H9 (cell line): ENCODE results near the gene TNIP2. TPM values are rescaled to one million over a fixed set of nuclear protein-coding genes. Genes with fewer than 3 reads are reported as not detected.

Experiments
- DNase-seq: peaks from one replicate; pipeline ENCODE4 v3.0.0-alpha.2; 2017
- H2AFZ ChIP-seq: one replicate; pipeline ENCODE4 v1.6.1; 2013; ENCODE audit warnings: mild to moderate bottlenecking, low read length, control low read depth, moderate library complexity
- H2AK5ac ChIP-seq: 2 replicates; pipeline ENCODE4 v1.6.1; 2013; ENCODE audit warnings: low read length, control low read depth, mixed read lengths; ENCODE audit not compliant: insufficient read length
- H2BK120ac ChIP-seq: one replicate; pipeline ENCODE4 v1.6.1; 2013; ENCODE audit warnings: low read depth, mild to moderate bottlenecking, low read length, control low read depth, inconsistent platforms; ENCODE audit not compliant: poor library complexity, severe bottlenecking
- H2BK12ac ChIP-seq: 2 replicates; pipeline ENCODE4 v1.6.1; 2013; ENCODE audit warnings: low read length, control low read depth, mixed read lengths, low read depth; ENCODE audit not compliant: insufficient read length
- H2BK15ac ChIP-seq: 2 replicates; pipeline ENCODE4 v1.6.1; 2013; ENCODE audit warnings: low read depth, low read length, control low read depth
- H2BK20ac ChIP-seq: one replicate; pipeline ENCODE4 v1.6.1; 2013; ENCODE audit warnings: low read depth, mild to moderate bottlenecking, low read length, control low read depth, inconsistent platforms; ENCODE audit not compliant: poor library complexity, severe bottlenecking
- H2BK5ac ChIP-seq: 2 replicates; pipeline ENCODE4 v1.6.1; 2013; ENCODE audit warnings: low read length, control low read depth, mixed read lengths; ENCODE audit not compliant: insufficient read length
- H3K14ac ChIP-seq: 2 replicates; pipeline ENCODE4 v1.6.1; 2013; ENCODE audit warnings: low read length, control low read depth; ENCODE audit not compliant: insufficient read depth
- H3K18ac ChIP-seq: 2 replicates; pipeline ENCODE4 v1.6.1; 2013; ENCODE audit warnings: low read depth, mild to moderate bottlenecking, mixed read lengths, low read length, control low read depth; ENCODE audit not compliant: insufficient read length
- H3K23ac ChIP-seq: 2 replicates; pipeline ENCODE4 v1.6.1; 2013; ENCODE audit warnings: low read length, control low read depth, mixed read lengths, low read depth; ENCODE audit not compliant: insufficient read length
- H3K23me2 ChIP-seq: 2 replicates; pipeline ENCODE4 v1.6.1; 2013; ENCODE audit warnings: low read depth, mild to moderate bottlenecking, mixed read lengths, low read length, control low read depth; ENCODE audit not compliant: insufficient read length, poor library complexity, severe bottlenecking
- H3K27ac ChIP-seq: 2 replicates; pipeline ENCODE4 v1.5.1; 2013; ENCODE audit warnings: low read length, control low read depth, mixed read lengths, low read depth; ENCODE audit not compliant: insufficient read length
- H3K27me3 ChIP-seq: 2 replicates; pipeline ENCODE4 v1.6.1; 2013; ENCODE audit warnings: low read length, control low read depth, inconsistent platforms; ENCODE audit not compliant: insufficient read depth
- H3K4ac ChIP-seq: 2 replicates; pipeline ENCODE4 v1.6.1; 2013; ENCODE audit warnings: low read depth, mild to moderate bottlenecking, control low read depth, inconsistent platforms, low read length, moderate library complexity
- H3K4me1 ChIP-seq: 2 replicates; pipeline ENCODE4 v1.6.1; 2013; ENCODE audit warnings: low read length, control low read depth, inconsistent platforms; ENCODE audit not compliant: insufficient read depth
- H3K4me2 ChIP-seq: 2 replicates; pipeline ENCODE4 v1.6.1; 2013; ENCODE audit warnings: low read length, control low read depth, mixed read lengths; ENCODE audit not compliant: insufficient read length, insufficient read depth
- H3K56ac ChIP-seq: 2 replicates; pipeline ENCODE4 v1.6.1; 2013; ENCODE audit warnings: low read depth, mild to moderate bottlenecking, mixed read lengths, low read length, control low read depth; ENCODE audit not compliant: insufficient read length
- H3K79me1 ChIP-seq: 2 replicates; pipeline ENCODE4 v1.6.1; 2013; ENCODE audit warnings: low read depth, mild to moderate bottlenecking, moderate library complexity, low read length, control low read depth, inconsistent platforms; ENCODE audit not compliant: insufficient read depth, poor library complexity, severe bottlenecking
- H3K79me2 ChIP-seq: 2 replicates; pipeline ENCODE4 v1.6.1; 2013; ENCODE audit warnings: low read length, control low read depth, inconsistent platforms; ENCODE audit not compliant: insufficient read depth
- H3K9ac ChIP-seq: 2 replicates; pipeline ENCODE4 v1.6.1; 2013; ENCODE audit warnings: low read length, control low read depth, mixed read lengths; ENCODE audit not compliant: insufficient read length; ENCODE audit errors: extremely low read depth
- H3K9me3 ChIP-seq: one replicate; pipeline ENCODE4 v1.6.1; 2013; ENCODE audit warnings: low read depth, low read length, inconsistent platforms; ENCODE audit not compliant: control insufficient read depth
- H3T11ph ChIP-seq: one replicate; pipeline ENCODE4 v1.6.1; 2013; ENCODE audit warnings: mild to moderate bottlenecking, low read length, control low read depth, inconsistent platforms
- H4K20me1 ChIP-seq: one replicate; pipeline ENCODE4 v1.6.1; 2013; ENCODE audit not compliant: control insufficient read depth, insufficient read length, insufficient read depth
- H4K5ac ChIP-seq: 2 replicates; pipeline ENCODE4 v1.6.1; 2013; ENCODE audit warnings: low read depth, mild to moderate bottlenecking, mixed read lengths, low read length, control low read depth; ENCODE audit not compliant: insufficient read length
- H4K8ac ChIP-seq: replicated peaks from 2 replicates; pipeline ENCODE4 v1.6.1; 2013; ENCODE audit warnings: low read length, control low read depth, mixed read lengths, low read depth; ENCODE audit not compliant: insufficient read length
- H4K91ac ChIP-seq: 2 replicates; pipeline ENCODE4 v1.6.1; 2013; ENCODE audit warnings: low read depth, mild to moderate bottlenecking, moderate library complexity, mixed read lengths, low read length, control low read depth; ENCODE audit not compliant: insufficient read length
- H3K27ac Mint-ChIP-seq, 3 experiments: 2 replicates in 2 of 3; 3 replicates in 1 of 3; pipeline ENCODE4 v1.8.0; 2020 to 2021; ENCODE audit warnings: mixed read lengths in 3 of 3, mild to moderate bottlenecking in 1 of 3, moderate library complexity in 1 of 3
- H3K27me3 Mint-ChIP-seq: 2 replicates; pipeline ENCODE4 v1.8.0; 2021; ENCODE audit warnings: low read depth, mild to moderate bottlenecking, moderate library complexity, mixed read lengths
- H3K36me3 Mint-ChIP-seq, 3 experiments: 2 replicates in 2 of 3; 3 replicates in 1 of 3; pipeline ENCODE4 v1.8.0; 2020 to 2021; ENCODE audit warnings: low read depth in 3 of 3, mixed read lengths in 3 of 3; ENCODE audit not compliant: insufficient read depth in 1 of 3
- H3K4me1 Mint-ChIP-seq, 2 experiments: 2 replicates each; pipeline ENCODE4 v1.8.0; 2020; ENCODE audit warnings: mixed read lengths in 2 of 2
- H3K4me3 Mint-ChIP-seq, 2 experiments: 2 replicates in 1 of 2; 3 replicates in 1 of 2; pipeline ENCODE4 v1.8.0; 2020 to 2021; ENCODE audit warnings: mild to moderate bottlenecking in 2 of 2, mixed read lengths in 2 of 2, moderate library complexity in 1 of 2
- H3K9me3 Mint-ChIP-seq, 2 experiments: 2 replicates in 1 of 2; 3 replicates in 1 of 2; pipeline ENCODE4 v1.8.0; 2020; ENCODE audit warnings: mild to moderate bottlenecking in 2 of 2, mixed read lengths in 2 of 2, moderate library complexity in 1 of 2
- CTCF ChIP-seq: fragments of 200-600 bp; sonication (generic); conservative IDR thresholded peaks from 3 replicates; pipeline ENCODE4 v1.8.0; 2021; ENCODE audit warnings: antibody characterized with exemption, mild to moderate bottlenecking
- WGBS: extraction: QIAGEN DNeasy Blood & Tissue Kit; methylation state at CpG from one replicate; pipeline ENCODE4 v1.1.7; 2013; ENCODE audit warnings: missing lambda C conversion rate, low lambda C conversion rate, mixed read lengths; ENCODE audit not compliant: insufficient read length; ENCODE audit errors: extremely low coverage; 5-methylcytosine and 5-hydroxymethylcytosine counted together
- total RNA-seq: library from RNA; stranded (reverse); gene quantifications from 2 replicates; pipeline ENCODE4 v1.2.1, GENCODE V29; 2021

TNIP2 gene
- total RNA-seq, 1 experiment from 2014 or later: 44.7 TPM

GRCh38 chr4:2716236-2716635 lies 39.9 kb downstream of the TNIP2 start:
- Histone ChIP-seq H4K20me1 (no peaks in the 10 kb centered on the region), H3K79me1 (no peaks in the 10 kb centered on the region), H3K27me3 (no peaks in the 10 kb centered on the region), H3K23me2 (no peaks in the 10 kb centered on the region), H3K14ac (no peak overlapping the region), H3K18ac (no peak overlapping the region), H3K23ac (no peak overlapping the region), H3K56ac (no peak overlapping the region), H2BK120ac (no peak overlapping the region), H2BK20ac (no peak overlapping the region), H3K79me2 (no peaks in the 10 kb centered on the region), H2BK5ac (no peak overlapping the region), H3K9me3 (no peaks in the 10 kb centered on the region), H4K8ac (no peak overlapping the region), H3K4me2 (no peak overlapping the region), H3T11ph (no peak overlapping the region), H3K4ac (no peak overlapping the region), H4K91ac (no peak overlapping the region), H2AK5ac (no peak overlapping the region), H2BK15ac (no peak overlapping the region), H4K5ac (no peak overlapping the region), H3K4me1 (no peaks in the 10 kb centered on the region), H3K27ac (no peak overlapping the region), H2AFZ (no peak overlapping the region), H3K9ac (no peak overlapping the region), H2BK12ac (no peak overlapping the region)
- no CpG with 5 or more reads among the region's 8 CpGs for WGBS
- TF ChIP-seq CTCF: no peak
- no peaks in the 10 kb centered on the region for H3K9me3 Mint-ChIP-seq
- no peaks in the 10 kb centered on the region for H3K27me3 Mint-ChIP-seq
- H3K36me3 Mint-ChIP-seq: peaks cover 26 to 66% (median 50%) of the 10 kb centered on the region in 3 experiments; a peak in 6 of 7 replicates
- peak overlapping the region in 1 of 3 experiments; percentile 66; a peak in 2 of 7 replicates for H3K27ac Mint-ChIP-seq
- H3K4me3 Mint-ChIP-seq: no peak overlapping the region
- peaks cover 4 to 7% of the 10 kb centered on the region in 2 experiments; a peak in 3 of 4 replicates for H3K4me1 Mint-ChIP-seq
- no peak for DNase-seq
